Measurements from ENCODE around the gene RIT1.
"Not testable (repeated sequence)": the region's sequence is repeated elsewhere in the genome, so short reads cannot be mapped to it uniquely, and the experiment has no call there.

RIT1 gene

DNA sequence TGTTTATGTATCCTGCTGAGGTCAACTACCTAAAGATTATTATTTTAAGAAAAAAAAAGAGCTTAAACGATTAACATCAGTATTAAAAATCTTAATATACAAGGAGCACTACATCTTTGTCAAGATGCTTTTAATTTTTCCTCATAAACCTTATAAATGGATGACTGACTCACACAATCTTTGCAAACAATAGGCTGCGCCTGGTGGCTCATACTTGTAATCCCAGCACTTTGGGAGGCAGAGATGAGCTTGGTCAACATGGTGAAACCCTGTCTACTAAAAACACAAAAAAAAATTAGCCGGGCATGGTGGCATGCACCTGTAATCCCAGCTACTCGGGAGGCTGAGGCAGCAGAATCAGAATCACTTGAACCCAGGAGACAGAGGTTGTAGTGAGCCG is 21.3 kb upstream of the RIT1 start:
- no peak for DNase-seq

DNA sequence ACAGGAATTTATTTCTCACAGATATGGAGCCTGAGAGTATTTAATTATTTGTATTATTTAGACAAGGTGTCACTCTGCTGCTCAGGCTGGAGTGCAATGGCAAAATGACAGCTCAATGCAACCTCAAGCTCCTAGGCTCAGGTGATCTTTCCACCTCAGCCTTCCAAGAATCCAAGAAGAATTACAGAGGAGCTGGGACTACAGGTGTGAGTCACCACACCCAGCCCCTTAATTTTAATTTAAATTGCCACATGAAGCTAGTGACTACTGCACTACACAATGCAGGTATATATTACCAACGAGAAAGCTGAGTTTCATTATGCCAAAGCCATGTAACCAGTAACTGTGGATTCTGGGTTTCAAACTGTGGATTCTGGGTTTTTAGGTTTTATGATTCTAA is 20.9 kb upstream of the RIT1 start:
- peak; percentile 56 for DNase-seq

DNA sequence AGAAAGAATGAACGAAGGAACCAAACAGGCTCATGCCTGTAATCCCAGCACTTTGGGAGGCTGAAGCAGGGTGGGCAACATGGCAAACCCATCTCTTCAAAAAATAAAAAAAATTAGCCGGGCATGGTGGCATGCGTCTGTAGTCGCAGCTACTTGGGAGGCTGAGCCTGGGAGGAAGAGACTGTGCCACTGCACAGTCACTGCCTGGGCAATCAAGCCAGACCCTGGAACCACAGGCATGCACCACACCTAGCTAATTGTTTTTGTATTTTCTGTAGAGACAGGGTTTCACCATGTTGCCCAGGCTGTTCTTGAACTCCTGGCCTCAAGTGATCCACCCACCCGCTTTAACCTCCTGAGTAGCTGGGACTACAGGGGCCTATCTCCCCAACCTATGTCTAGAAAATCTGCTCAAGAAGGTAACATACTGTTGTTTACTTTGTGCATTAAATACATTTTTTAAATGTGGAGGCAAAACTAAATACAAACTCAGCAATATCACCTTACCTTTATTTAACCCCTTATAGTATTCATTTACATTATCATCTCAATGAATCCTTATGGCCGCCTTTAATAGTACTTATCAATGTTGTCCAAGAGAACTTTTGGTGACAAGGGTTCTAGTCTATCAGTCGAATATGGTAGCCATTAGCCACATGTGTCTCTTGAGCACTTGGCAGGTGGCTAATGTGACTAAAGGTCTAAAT is 20.3 kb upstream of the RIT1 start:
- peak; percentile 63 for DNase-seq

DNA sequence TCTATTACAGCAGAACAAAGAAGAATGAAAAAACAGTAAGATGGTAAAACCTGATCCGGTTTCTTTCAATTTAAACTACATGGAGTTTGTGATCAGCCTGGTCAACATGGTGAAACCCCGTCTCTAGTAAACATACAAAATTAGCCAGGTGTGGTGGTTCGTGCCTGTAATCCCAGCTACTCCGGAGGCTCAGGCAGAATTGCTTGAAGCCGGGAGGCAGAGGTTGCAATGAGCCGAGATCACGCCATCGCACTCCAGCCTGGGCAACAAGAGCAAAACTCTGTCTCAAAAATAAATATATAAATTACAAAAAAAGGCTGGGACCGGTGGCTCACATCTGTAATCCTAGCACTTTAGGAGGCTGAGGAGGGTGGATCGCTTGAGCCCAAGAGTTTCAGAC is 19.6 kb upstream of the RIT1 start:
- not testable (repeated sequence) for DNase-seq

DNA sequence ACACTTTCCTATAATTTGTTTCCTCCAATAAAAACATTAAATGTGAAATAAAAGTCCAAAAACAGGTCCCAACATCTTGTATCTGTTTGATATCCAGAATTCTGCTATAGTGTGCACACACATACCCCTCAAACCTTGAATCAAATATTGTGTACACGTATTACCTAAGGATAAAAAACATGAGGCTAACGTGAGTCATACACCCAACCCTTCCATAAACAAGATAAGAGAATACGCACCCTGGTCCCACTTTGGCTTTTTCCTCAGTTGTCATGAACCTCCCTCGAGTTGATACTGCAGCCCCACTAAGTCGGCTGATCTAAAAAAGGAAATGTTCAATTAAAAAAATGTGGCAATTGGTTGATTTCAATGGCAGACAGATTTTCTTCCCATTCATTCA is 17.9 kb upstream of the RIT1 start:
- DNase-seq, result no peak

DNA sequence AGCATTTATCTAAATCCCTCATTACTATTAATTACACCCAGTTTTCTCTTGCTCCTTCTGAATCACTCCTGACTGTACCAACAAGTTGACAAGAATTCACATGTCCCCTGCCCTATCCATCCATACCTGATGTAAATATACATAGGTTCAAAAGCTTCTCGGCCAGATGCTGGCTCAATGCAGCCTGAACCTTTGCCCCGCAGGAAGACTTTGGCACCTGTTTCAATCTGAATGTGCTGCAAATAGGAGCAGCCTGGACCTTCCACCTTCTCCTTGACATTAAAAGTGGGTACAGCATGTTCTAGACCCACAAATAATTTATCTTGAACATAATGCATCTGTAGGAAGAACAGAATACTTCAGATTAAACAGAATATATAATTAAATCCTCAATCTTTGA is 14.4 kb upstream of the RIT1 start:
- DNase-seq, result no peak

DNA sequence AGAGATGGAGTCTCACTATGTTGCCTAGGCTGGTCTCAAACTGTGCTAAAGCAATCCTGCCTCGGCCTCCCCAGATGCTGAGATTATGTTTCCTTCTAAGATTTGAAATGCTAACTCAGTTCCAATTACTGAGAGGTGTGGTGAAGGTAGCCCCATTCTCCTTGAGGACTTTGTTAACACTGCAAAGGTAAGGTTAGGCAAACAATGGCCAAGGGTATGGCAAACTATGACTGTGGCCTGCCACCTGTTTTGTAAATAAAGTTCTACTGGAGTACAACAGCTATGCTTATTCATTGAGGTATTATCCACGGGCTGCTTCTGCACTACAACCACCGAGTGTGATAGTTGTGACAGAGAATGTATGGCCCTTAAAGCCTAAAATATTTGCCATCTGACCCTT is 9.6 kb upstream of the RIT1 start:
- no peak for DNase-seq

DNA sequence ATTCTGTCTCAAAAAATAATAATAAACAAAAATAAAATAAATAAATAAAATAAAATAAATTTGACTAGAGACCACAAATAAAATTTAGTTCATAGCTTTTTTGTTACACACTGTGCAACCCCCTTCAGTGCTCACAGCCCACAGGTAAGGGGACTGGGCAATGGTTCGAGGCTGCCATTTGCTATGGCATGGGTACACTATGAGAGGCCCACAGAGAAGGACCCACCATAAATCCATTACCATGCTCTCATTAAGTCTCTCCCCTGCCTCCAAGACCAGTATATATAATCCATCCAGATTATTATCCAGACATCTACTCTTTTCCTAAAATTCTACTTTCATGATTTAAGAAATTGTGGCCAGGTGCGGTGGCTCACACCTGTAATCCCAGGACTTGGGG is 8.7 kb upstream of the RIT1 start:
- DNase-seq, result no peak

DNA sequence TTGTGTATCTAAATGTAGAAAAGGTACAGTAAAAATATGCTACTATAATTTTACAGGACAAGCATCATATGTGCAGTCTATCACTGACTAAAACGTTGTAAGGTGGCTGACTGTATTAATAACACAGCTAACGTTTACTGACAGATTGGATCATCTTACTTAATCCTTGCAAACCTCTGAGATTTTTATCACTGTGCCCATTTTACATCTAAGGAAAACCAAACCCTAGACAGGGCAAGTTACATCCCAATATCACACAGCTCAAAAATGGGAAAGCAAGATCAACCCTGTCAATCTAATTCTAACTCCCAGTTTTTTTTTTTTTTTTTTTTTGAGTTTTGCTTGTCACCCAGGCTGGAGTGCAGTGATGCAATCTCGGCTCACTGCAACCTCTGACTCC is 7.5 kb upstream of the RIT1 start:
- DNase-seq, result no peak

DNA sequence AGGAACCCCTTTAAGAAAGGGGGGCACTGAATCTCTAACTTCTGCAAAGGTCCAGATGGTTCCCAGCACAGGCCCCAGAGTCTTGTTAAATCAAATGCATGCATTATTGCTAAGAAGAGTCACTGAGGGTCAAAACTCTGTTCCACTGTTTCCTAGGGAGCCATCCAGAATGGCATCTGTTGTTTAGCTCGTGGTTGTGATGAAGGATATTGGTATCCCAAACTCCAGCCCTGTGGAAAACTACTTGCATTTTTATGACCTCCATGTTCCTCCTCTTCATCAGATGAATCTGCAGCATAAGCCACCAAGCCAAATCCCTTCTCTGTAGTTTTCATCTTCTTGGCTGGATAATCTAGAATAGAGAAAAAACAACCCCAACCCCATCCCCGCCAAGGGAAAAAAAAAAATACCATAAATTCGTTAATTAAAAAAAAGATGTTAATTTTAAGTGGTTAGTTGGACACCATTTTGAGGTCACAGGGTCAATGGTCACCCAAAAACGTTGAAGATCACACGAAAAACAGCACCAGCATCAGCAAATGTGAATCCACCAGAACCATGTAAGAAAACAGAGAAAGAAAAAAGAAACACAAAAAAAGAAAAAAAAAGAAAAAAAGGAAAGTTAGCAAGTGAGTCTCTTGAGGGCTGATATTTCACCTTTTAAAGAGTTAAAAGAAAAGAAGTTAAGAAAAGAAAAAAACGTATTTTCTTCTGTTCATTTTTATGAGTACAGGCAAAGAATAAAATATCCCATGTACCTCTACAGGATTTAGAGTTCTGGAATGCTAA is 3.0 kb upstream of the RIT1 start:
- DNase-seq, result no peak

DNA sequence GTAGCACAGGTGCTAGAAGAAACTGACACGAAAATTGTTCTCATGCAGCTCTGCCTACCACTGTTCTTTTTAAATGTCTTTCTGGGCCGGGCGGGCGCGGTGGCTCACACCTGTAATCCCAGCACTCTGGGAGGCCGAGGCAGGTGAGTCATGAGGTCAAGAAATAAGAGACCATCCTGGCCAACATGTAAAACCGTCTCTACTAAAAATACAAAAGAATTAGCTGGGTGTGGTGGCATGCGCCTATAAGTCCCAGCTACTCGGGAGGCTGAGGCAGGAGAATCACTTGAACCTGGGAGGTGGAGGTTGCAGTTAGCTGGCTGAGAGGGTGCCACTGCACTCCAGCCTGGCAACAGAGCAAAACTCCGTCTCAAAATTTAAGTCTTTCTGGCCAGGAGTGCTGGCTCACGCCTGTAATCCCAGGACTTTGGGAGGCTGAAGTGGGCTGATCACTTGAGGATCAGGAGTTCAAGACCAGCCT is 947 bp upstream of the RIT1 start:
- no peak for DNase-seq

DNA sequence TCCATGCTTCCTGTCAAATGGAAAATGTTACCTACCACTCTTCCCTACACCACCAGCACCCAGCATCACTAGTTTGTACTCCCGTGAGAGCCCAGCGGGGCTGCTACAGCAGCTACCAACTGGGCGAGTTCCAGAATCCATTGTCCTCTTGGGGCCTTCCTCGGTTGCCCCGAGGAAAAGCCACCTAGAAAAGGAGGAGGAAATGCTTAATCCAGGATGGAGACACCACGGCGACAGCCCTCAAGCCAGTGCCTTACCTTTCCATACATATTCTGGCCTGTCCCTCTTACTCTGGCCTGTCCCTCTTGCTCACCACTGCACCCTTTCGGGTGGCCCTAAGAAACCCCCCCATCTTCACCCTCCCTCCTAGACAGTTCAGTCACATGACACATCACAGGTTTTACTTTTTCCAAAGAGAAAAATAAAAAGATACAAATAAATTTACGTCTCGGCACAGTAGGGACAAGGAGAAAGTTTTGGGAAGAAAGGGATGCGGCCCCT is 478 bp downstream of the RIT1 start:
- DNase-seq, result peak; percentile 63

DNA sequence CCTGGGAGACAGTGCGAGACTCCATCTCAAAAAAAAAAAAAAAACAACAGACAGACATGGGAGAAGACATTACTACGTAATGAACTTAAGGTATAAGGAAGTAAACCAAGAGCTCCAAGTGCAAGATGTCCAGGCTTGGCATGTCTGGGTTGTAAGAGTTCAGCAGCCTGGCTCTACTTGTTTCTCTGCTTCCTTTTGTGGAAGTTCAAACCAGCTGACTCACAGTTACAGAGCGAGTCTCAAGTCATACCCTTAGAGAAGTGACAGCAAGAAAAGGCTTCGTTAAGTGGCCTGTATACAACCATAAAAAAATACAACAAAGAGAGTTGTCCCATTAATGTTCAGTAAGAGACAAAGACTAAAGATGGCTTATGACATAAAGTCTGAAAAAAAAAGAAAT is 1.3 kb downstream of the RIT1 start:
- no peak for DNase-seq

DNA sequence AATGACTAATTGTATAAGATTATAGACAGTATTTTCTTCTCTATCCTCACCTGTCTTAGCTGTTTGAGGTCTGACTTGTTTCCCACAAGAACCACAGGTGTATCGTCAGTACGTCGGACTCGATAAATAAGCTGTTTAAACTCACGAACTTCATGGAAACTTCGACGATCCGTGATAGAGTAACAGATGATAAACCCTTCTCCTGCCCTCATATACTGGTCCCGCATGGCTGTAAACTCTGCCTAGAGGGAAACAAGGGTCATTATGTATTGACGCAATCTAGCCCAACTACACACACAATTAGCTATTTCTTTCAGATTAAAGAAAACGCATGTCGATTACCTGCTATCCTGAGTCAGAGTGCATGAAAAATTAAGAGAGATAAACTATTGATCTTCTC is 6.9 kb downstream of the RIT1 start:
- no peak for DNase-seq

DNA sequence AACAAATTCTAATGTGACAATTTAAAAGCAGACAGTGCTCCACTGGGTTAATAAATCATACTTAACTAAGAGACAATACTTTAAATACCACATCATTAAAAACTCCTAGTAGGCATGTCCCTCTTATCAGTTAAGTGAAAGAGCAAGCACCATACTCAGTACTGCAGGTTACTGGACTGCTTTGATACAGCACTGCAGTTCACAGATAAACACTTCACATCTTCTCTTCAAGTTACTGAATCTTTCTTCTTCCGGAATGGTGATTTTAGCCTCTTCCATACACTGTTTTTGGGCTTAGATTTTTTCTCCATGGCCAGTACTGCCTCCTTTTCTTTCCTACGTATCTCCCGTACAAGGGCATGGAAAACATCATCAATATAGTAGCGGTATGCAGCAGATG is 11.0 kb downstream of the RIT1 start:
- DNase-seq, result no peak

DNA sequence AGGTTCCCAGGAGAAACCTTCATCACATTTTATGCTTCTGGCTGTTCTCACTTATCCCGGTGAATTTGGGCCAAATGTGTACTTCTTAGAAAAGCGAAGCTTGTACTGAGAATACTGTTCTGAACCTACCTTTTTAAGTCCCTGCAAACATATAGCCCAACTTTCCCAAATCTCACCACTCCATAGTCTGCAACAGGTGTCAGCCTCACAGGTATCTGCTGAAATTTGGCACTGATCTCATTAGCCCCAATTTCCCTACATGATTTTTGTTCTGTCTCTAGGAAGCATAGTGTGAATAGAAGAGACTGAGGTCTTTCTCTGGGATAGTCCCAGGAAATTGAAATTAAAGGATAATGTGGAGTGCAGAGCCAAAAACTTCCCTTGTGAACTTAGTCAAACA is 11.5 kb downstream of the RIT1 start:
- no peak for DNase-seq

DNA sequence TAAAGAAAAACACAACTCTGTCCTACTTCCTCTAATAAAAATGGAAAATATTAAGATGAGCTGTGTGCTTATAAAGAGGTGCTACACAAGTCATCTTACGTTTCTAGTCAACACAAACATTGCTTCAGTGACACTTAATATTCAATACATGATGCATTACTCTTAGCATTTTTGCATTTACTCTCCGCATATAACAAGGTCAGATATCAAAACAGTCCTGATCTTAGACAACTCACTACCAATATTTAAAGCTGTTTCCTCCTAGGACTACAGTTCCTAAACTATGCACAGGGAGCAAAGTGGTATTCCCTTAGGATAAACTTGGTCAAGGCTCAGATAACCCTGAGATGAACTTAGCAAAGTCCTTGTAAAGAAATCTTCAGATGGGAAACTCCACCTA is 12.3 kb downstream of the RIT1 start:
- DNase-seq, result no peak

DNA sequence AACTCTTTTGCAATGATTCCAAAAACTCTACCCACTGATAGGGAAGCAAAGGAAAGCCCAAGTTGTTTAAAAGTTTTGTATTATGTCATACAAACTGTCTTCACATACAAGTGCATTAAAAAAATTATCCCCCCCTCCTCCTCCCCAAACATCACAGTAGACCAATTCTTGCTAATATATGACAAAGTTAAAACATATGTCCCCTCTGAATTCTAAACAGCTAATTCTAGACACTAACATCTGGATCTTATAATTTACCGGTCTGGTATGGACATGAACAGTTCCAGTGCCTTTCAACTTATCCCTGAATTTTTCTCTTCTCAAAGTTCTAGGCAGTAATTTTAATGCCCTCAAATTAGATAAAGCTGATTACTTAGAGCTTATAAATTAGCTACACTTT is 13.4 kb downstream of the RIT1 start:
- no peak for DNase-seq

DNA sequence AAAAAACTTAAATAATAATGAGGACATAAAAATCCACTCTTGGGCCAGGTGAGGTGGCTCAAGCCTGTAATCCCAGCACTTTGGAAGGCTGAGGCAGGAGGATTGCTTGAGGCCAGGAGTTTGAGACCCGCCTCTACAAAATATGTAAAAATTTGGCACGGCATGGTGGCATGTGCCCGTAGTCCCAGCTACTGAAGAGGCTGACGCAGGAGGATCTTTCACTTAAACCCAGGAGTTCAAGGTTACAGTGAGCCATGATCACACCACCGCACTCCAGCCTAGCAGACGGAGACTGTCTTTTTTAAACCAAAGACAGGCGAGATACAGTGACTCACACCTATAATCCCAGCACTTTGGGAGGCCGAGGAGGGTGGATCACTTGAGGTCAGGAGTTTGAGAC is 14.7 kb downstream of the RIT1 start:
- not testable (repeated sequence) for DNase-seq

DNA sequence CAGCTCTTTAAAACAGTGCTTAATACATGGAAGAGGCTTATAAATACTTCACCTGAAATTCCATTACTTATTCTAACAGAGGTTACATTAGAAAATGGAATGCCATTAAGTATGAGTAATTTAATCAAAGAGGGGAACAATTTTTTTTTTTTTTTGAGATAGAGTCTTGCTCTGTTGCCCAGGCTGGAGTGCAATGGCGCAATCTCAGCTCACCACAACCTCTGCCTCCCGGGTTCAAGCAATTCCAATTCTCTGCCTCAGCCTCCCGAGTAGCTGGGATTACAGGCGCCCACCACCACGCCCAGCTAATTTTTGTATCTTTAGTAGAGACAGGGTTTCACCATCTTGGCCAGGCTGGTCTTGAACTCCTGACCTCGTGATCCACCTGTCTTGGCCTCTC is 15.5 kb downstream of the RIT1 start:
- DNase-seq, result not testable (repeated sequence)

DNA sequence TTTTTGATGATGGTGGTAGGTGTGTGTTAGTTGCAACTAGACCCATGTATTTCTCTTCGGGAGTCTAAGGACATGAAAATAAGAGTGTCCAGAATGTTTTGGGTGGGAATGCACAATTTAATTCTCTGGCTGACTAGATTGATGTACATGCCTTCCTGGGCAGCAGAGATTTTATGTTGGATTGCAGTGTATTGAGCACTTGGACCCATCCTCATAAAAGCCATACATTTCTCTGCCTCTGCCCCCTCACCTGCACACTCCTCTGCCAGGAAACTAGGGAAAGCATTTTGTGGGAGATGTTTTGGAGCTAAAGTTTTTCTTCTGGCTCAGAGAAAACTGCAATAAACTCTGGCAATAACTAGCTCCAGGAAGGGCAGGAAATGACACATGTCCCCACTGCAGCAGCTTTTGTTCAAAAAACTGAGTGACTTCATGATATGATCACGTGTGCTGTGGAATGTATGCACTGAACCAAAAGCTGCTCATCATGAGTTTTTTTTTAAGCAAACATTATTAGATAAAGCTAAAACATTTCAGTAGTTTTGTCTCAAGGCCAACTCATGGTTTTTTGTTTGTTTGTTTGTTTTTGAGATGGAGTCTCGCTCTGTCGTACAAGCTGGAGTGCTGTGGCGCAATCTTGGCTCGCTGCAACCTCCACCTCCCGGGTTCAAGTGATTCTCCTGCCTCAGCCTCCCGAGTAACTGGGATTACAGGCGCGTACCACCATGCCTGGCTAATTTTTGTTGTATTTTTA is 17.6 kb downstream of the RIT1 start:
- DNase-seq, result no peak

DNA sequence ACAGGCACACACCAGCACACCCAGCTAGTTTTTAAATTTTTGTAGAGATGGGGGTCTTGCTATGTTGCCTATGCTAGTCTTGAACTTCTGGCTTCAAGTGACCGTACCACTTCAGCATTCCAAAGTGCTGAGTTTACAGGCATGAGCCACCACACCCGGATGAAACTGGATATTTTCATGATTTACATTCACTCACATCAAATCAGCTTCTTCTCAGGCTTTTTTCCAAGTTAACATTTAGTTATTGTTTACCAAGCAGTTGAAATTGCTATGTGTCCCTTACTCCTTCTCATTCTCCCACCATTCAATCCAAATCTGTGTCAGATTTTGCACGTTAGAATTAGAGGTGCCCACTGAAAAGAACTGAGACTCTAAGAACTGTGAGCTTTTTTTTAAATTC is 18.4 kb downstream of the RIT1 start:
- no peak for DNase-seq

DNA sequence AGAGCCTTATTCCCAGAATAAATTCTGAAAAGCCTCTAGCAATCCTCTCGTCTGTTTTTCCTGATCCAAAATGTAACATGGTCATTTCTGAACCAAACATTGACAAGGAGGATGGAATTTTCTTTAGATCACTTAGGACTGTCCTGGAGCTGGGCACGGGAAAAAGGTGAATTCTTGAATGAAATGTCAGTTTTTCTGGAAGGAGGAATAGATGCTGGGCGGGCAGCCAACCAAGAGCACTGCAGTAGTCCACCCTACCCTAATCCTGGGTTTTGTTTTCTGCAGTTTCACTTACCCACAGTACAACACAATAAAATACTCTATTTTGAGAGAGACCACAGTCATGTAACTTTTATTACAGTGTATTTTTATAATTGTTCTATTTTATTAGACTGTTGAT is 20.9 kb downstream of the RIT1 start:
- DNase-seq, result no peak

DNA sequence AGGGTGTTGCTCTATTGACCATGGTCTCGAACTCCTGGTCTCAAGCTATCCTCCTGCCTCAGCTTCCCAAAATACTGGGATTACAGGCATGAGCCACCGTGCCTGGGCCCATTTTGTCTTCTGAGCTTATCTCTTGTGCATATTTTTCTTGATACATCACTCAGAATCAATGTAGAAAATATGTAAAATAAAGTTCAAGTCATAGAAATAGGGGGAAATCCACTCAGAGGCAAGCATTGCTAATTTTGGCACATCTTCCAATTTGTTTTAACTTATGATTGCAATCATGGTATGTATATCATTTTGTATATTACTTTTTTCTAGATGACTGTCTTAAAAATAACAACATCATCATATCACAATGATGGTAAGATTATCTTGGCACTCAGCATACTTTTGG is 21.6 kb downstream of the RIT1 start:
- DNase-seq, result no peak

Data from islet precursor cell (in vitro differentiated cells).